ENCODE data around the gene LRRC8B.
"Not testable (repeated sequence)": the region's sequence is repeated elsewhere in the genome, so short reads cannot be mapped to it uniquely, and the experiment has no call there.

LRRC8B gene

GRCh38 chr1:89582571-89582970 is 57.9 kb downstream of the LRRC8B start:
- DNase-seq (ENCODE audit: low read depth), result no peak
- no peak overlapping the region for H3K4me3 ChIP-seq (ENCODE audit: low read depth, low read length)
- no peak for TF ChIP-seq CTCF (IDR thresholded peaks at IDR 0.05; ENCODE audit: low read depth, low read length, missing control alignments)

DNA sequence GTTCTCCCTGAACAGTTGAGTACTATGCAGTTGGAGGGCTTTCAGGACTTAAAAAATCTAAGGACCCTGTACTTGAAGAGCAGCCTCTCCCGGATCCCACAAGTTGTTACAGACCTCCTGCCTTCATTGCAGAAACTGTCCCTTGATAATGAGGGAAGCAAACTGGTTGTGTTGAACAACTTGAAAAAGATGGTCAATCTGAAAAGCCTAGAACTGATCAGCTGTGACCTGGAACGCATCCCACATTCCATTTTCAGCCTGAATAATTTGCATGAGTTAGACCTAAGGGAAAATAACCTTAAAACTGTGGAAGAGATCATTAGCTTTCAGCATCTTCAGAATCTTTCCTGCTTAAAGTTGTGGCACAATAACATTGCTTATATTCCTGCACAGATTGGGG is 59.6 kb downstream of the LRRC8B start:
- no peak for DNase-seq (ENCODE audit: low read depth)
- no peak overlapping the region for H3K4me3 ChIP-seq (ENCODE audit: low read depth, low read length)
- TF ChIP-seq CTCF (IDR thresholded peaks at IDR 0.05; ENCODE audit: low read depth, low read length, missing control alignments), result no peak

GRCh38 chr1:89584781-89585180 is 60.2 kb downstream of the LRRC8B start:
- DNase-seq (ENCODE audit: low read depth), result no peak
- TF ChIP-seq CTCF (IDR thresholded peaks at IDR 0.05; ENCODE audit: low read depth, low read length, missing control alignments), result no peak
- H3K4me3 ChIP-seq (ENCODE audit: low read depth, low read length), result no peak overlapping the region

DNA sequence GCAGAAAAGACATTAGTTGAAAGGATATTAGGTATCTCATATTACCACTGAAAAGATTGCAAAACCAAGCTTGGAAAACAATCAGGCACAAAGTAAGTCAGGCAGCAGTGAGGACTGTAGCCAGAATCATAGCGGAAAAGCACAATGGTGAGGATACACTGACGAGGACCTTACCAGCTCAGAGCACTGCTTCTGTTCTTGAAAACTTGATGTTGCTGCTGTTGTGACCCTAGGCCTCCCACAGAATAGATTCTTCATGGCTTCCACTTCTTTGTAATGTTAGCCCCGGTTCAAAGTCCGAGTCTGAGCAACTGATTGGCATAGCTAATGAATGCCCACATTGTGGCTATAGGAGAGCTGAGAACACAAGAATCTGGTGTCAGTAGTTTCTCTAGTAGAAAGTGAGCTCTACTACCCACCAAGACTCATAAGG is 63.1 kb downstream of the LRRC8B start:
- H3K4me3 ChIP-seq (ENCODE audit: low read depth, low read length), result no peak overlapping the region
- no peak for TF ChIP-seq CTCF (IDR thresholded peaks at IDR 0.05; ENCODE audit: low read depth, low read length, missing control alignments)
- no peak for DNase-seq (ENCODE audit: low read depth)

GRCh38 chr1:89588480-89588879 is 63.9 kb downstream of the LRRC8B start:
- no peak for DNase-seq (ENCODE audit: low read depth)
- no peak overlapping the region for H3K4me3 ChIP-seq (ENCODE audit: low read depth, low read length)
- no peak for TF ChIP-seq CTCF (IDR thresholded peaks at IDR 0.05; ENCODE audit: low read depth, low read length, missing control alignments)

- TF ChIP-seq CTCF (IDR thresholded peaks at IDR 0.05; ENCODE audit: low read depth, low read length, missing control alignments), result no peak
- DNase-seq (ENCODE audit: low read depth), result no peak
- no peak overlapping the region for H3K4me3 ChIP-seq (ENCODE audit: low read depth, low read length)
These were observed 64.9 kb downstream of the LRRC8B start for GRCh38 chr1:89589515-89589914.

GRCh38 chr1:89590341-89591080 is 65.9 kb downstream of the LRRC8B start:
- no peak for TF ChIP-seq CTCF (IDR thresholded peaks at IDR 0.05; ENCODE audit: low read depth, low read length, missing control alignments)
- no peak for DNase-seq (ENCODE audit: low read depth)
- no peak overlapping the region for H3K4me3 ChIP-seq (ENCODE audit: low read depth, low read length)

DNA sequence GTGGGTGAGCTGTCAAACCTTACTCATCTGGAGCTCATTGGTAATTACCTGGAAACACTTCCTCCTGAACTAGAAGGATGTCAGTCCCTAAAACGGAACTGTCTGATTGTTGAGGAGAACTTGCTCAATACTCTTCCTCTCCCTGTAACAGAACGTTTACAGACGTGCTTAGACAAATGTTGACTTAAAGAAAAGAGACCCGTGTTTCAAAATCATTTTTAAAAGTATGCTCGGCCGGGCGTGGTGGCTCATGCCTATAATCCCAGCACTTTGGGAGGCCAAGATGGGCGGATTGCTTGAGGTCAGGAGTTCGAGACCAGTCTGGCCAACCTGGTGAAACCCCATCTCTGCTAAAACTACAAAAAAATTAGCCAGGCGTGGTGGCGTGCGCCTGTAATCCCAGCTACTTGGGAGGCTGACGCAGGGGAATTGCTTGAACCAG is 68.3 kb downstream of the LRRC8B start:
- H3K4me3 ChIP-seq (ENCODE audit: low read depth, low read length); DNase-seq (ENCODE audit: low read depth): not testable (repeated sequence)

Data from GM12864 (cell line).